Right lobe of liver (tissue), 6 donors: ENCODE results near the gene CDC42EP5. TPM values are rescaled to one million over a fixed set of nuclear protein-coding genes. Genes with fewer than 3 reads are reported as not detected.

Source experiments
- ATAC-seq, 4 donors: fragments of 200-7000 bp; cut with Tn5 transposase; one replicate each; pipeline ENCODE4 v1.9.1; 2020; ENCODE audit warnings: mild to moderate bottlenecking in 4 of 4, moderate library complexity in 4 of 4
- DNase-seq, 3 donors: peaks; one replicate each; pipeline ENCODE4 v3.0.0-alpha.2; 2020
- H3K27ac ChIP-seq, 3 donors: fragments of 200-600 bp; one replicate each; pipeline ENCODE4 v1.8.0; 2022
- H3K27me3 ChIP-seq, 2 donors: fragments of 200-600 bp; one replicate each; pipeline ENCODE4 v1.8.0; 2022
- H3K36me3 ChIP-seq, 4 donors: fragments of 200-600 bp; sonication (generic) in 1 of 4; one replicate each; pipeline versions ENCODE4 v1.5.1 to v1.8.0; 2017 to 2022; ENCODE audit warnings: control low read depth in 1 of 4
- H3K4me1 ChIP-seq, 4 donors: fragments of 200-600 bp; sonication (generic) in 1 of 4; one replicate each; pipeline versions ENCODE4 v1.5.1 to v1.8.0; 2017 to 2022; ENCODE audit warnings: control low read depth in 1 of 4
- H3K4me3 ChIP-seq, 3 donors: fragments of 200-600 bp; one replicate each; pipeline ENCODE4 v1.8.0; 2022
- H3K9me3 ChIP-seq, 4 donors: fragments of 200-600 bp; sonication (generic) in 1 of 4; one replicate each; pipeline versions ENCODE4 v1.5.1 to v1.8.0; 2017 to 2022; ENCODE audit warnings: control low read depth in 1 of 4
- POLR2A ChIP-seq: fragments of 450-650 bp; IDR thresholded peaks from one replicate; pipeline ENCODE4 v1.6.1; 2017; ENCODE audit warnings: antibody characterized with exemption, mild to moderate bottlenecking
- WGBS: methylation state at CpG from one replicate; pipeline ENCODE4 v1.1.6; 2018; ENCODE audit warnings: low coverage, low lambda C conversion rate; ENCODE audit not compliant: insufficient coverage; ENCODE audit errors: missing lambda C conversion rate; 5-methylcytosine and 5-hydroxymethylcytosine counted together
- intact Hi-C, 2 donors: fragments of 100-400 bp; cut with DNase I; formaldehyde crosslinking; loops; one replicate each; pipeline versions ENCODE4 v1.11.2 to v1.14.1; 2022
- total RNA-seq, 6 experiments: library from RNA; depleted of rRNA in 2 of 6; stranded (reverse); fragments of >200 nt in 2 of 6; fragmentation: NEBNext Ultra II Directional in 3 of 6; extraction: Animal tissue kit (Norgen Biotek cat#: 25700) in 3 of 6; gene quantifications; one replicate each; pipeline versions ENCODE4 v1.1.0 to v1.2.4, GENCODE V29; 2016 to 2023
- TF ChIP-seq, protein P1 (sequence below), 4 donors: fragments of 200-600 bp in 3 of 4; fragments of 450-650 bp in 1 of 4; IDR thresholded peaks; one replicate each; pipeline versions ENCODE4 v1.5.1 to v1.8.0; 2016 to 2022; ENCODE audit warnings: antibody characterized with exemption in 4 of 4, mild to moderate bottlenecking in 2 of 4
- donor health status: DM: no; HTN: yes; CAD: no.
- donor health status: DM: no; HTN: no; CAD: no.
- donor health status: DM: no; HTN: no; CAD: no.
- donor health status: DM: no; HTN: yes; CAD: no.
- donor health status: DM: no; HTN: yes; CAD: no.

The CDC42EP5 gene
- total RNA-seq, 6 experiments from 2014 or later = 1.3 to 3.7 (median 2.0) TPM

DNA sequence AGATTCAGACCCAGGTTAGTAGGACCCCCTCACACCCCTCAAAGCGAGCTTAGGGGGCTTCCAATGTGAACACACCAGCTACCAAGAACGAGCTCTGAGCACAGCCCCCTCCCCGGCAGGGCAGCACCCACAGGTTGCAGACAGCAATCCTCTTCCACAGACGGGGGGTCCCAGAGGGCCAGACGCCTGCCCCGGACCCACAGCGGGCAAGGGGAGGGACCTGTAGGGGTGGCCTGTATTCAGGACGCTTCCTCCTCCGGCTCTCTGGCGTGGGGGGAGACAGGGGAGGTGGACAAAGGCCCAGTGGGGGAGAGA lies 53.1 kb downstream of the CDC42EP5 start:
- H3K4me1 ChIP-seq = no peaks in the 10 kb centered on the region
- no peak for TF ChIP-seq POLR2A
- TF ChIP-seq, protein P1, sequence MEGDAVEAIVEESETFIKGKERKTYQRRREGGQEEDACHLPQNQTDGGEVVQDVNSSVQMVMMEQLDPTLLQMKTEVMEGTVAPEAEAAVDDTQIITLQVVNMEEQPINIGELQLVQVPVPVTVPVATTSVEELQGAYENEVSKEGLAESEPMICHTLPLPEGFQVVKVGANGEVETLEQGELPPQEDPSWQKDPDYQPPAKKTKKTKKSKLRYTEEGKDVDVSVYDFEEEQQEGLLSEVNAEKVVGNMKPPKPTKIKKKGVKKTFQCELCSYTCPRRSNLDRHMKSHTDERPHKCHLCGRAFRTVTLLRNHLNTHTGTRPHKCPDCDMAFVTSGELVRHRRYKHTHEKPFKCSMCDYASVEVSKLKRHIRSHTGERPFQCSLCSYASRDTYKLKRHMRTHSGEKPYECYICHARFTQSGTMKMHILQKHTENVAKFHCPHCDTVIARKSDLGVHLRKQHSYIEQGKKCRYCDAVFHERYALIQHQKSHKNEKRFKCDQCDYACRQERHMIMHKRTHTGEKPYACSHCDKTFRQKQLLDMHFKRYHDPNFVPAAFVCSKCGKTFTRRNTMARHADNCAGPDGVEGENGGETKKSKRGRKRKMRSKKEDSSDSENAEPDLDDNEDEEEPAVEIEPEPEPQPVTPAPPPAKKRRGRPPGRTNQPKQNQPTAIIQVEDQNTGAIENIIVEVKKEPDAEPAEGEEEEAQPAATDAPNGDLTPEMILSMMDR (IDR thresholded peaks at IDR 0.05) = no peak
- WGBS = 0% methylated on average over 4 of the region's 10 CpGs
- H3K4me3 ChIP-seq = no peak overlapping the region
- intact Hi-C loops = no loop called here
- H3K27me3 ChIP-seq = no peaks in the 10 kb centered on the region
- ATAC-seq = no peak
- no peaks in the 10 kb centered on the region for H3K36me3 ChIP-seq
- H3K27ac ChIP-seq = no peak overlapping the region
- no peak for DNase-seq
- no peaks in the 10 kb centered on the region for H3K9me3 ChIP-seq

DNA sequence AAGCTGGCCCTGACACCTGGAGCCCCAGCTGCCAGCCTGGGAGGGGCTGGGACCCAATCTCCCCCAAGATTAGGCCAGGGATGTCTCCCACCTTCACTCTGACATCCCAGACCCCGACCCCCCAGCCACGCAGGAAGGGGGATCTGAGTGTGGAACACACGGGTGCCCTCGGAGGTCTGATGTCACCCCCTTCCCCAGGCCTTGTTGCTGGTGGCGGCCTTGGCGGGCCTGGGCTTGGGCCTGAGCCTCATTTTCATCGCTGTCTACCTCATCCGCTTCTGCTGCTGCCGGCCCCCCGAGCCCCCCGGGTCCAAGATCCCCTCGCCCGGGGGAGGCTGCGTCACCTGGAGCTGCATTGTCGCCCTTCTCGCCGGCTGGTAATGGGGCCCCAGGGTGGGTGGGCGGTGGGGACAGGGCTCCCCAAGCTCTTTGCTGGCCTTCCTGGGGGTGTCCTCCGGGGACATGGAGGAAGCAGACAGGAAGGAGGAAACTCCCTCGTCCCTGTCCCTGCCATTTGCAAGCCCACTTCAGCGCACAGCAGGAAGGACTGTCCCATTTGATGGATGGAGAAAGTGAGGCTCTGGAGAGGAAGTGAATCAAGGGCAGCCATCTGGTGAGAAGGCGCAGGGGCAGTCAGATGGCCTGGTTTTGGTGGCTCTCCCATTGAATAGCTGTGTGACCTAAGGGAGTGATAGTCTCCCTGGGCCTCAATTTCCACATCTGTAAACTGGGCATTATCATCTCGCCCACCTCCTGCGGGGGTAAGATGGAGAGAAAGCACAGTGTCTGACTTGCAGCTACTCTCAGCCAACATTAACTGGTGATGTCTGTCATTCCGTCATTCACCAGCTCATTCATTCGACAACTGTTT lies 53.9 kb downstream of the CDC42EP5 start:
- WGBS = 76% methylated on average over 3 of the region's 26 CpGs
- intact Hi-C loops = no loop called here
- no peaks in the 10 kb centered on the region for H3K27me3 ChIP-seq
- H3K36me3 ChIP-seq = no peaks in the 10 kb centered on the region
- no peak for ATAC-seq
- no peaks in the 10 kb centered on the region for H3K4me1 ChIP-seq
- H3K27ac ChIP-seq = no peak overlapping the region
- TF ChIP-seq, protein P1 (IDR thresholded peaks at IDR 0.05) = no peak
- no peak for TF ChIP-seq POLR2A
- no peaks in the 10 kb centered on the region for H3K9me3 ChIP-seq
- DNase-seq = no peak
- H3K4me3 ChIP-seq = no peak overlapping the region

- H3K27ac ChIP-seq = no peak overlapping the region
- no peak overlapping the region for H3K4me3 ChIP-seq
- 7% methylated on average over 12 of the region's 25 CpGs for WGBS
- intact Hi-C loops = no loop called here
- no peak for DNase-seq
- H3K27me3 ChIP-seq = no peaks in the 10 kb centered on the region
- no peaks in the 10 kb centered on the region for H3K36me3 ChIP-seq
- no peak for TF ChIP-seq POLR2A
- TF ChIP-seq, protein P1 (IDR thresholded peaks at IDR 0.05) = no peak
- no peaks in the 10 kb centered on the region for H3K4me1 ChIP-seq
- no peaks in the 10 kb centered on the region for H3K9me3 ChIP-seq
- peak in 3 of 4 donors; percentile 15 to 30 (median 25) for ATAC-seq
These were observed 54.8 kb downstream of the CDC42EP5 start for GRCh38 chr19:54418030-54418929.

DNA sequence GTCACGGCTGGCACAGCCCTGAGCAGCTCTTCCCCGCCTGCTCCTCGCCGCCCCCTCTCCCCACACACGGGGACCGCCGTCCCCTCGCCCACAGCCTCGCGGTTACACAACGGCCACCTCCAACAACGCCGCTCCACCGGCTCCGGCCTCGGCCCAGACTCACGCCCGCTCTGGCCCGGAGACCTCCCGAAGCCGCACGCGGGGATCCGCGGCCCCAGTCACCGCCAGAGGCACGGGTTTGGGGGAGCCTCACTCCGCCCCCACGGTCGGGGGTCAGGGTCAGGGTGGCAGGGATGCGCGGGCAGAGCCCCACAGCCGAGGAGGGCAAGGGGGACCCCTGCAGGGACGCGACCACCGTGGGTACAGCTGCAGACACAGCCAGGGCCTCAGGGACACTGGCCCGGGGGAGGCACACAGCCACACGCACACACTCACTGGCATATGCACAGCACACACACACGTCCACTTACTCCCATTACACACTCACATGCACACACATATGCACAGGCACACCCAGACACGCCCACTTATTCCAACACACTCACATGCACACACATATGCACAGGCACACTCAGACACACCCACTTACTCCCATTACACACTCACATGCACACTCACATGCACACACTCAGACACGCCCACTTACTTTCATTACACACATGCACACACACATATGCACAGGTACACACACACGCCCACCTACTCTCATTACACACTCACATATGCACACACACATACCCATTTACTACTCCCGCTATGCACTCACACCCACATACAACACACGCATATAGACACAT lies 56.2 kb downstream of the CDC42EP5 start:
- Histone ChIP-seq H3K27me3 (no peaks in the 10 kb centered on the region), H3K27ac (no peak overlapping the region), H3K4me3 (no peak overlapping the region), H3K4me1 (no peaks in the 10 kb centered on the region), H3K36me3 (no peaks in the 10 kb centered on the region), H3K9me3 (no peaks in the 10 kb centered on the region)
- TF ChIP-seq, protein P1 (IDR thresholded peaks at IDR 0.05) = no peak
- TF ChIP-seq POLR2A = no peak
- intact Hi-C loops = no loop called here
- DNase-seq = no peak
- WGBS = 55% methylated on average over 8 of the region's 44 CpGs
- no peak for ATAC-seq
